ENCODE measurements around the gene WDFY1.

The WDFY1 gene

GRCh38 chr2:223981241-223981640, 36.1 kb upstream of the WDFY1 start:
- TF ChIP-seq, protein P1, sequence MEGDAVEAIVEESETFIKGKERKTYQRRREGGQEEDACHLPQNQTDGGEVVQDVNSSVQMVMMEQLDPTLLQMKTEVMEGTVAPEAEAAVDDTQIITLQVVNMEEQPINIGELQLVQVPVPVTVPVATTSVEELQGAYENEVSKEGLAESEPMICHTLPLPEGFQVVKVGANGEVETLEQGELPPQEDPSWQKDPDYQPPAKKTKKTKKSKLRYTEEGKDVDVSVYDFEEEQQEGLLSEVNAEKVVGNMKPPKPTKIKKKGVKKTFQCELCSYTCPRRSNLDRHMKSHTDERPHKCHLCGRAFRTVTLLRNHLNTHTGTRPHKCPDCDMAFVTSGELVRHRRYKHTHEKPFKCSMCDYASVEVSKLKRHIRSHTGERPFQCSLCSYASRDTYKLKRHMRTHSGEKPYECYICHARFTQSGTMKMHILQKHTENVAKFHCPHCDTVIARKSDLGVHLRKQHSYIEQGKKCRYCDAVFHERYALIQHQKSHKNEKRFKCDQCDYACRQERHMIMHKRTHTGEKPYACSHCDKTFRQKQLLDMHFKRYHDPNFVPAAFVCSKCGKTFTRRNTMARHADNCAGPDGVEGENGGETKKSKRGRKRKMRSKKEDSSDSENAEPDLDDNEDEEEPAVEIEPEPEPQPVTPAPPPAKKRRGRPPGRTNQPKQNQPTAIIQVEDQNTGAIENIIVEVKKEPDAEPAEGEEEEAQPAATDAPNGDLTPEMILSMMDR (IDR thresholded peaks at IDR 0.05; ENCODE audit: low read depth, low read length): no peak
- no peak overlapping the region for H3K4me3 ChIP-seq (ENCODE audit: low read depth, low read length)

- TF ChIP-seq, protein P1 (IDR thresholded peaks at IDR 0.05; ENCODE audit: low read depth, low read length): no peak
- H3K4me3 ChIP-seq (ENCODE audit: low read depth, low read length): no peak overlapping the region
Observed at GRCh38 chr2:223980803-223981202, 35.7 kb upstream of the WDFY1 start.

GRCh38 chr2:223980397-223980735, 35.2 kb upstream of the WDFY1 start:
- TF ChIP-seq, protein P1 (IDR thresholded peaks at IDR 0.05; ENCODE audit: low read depth, low read length): no peak
- H3K4me3 ChIP-seq (ENCODE audit: low read depth, low read length): no peak overlapping the region

DNA sequence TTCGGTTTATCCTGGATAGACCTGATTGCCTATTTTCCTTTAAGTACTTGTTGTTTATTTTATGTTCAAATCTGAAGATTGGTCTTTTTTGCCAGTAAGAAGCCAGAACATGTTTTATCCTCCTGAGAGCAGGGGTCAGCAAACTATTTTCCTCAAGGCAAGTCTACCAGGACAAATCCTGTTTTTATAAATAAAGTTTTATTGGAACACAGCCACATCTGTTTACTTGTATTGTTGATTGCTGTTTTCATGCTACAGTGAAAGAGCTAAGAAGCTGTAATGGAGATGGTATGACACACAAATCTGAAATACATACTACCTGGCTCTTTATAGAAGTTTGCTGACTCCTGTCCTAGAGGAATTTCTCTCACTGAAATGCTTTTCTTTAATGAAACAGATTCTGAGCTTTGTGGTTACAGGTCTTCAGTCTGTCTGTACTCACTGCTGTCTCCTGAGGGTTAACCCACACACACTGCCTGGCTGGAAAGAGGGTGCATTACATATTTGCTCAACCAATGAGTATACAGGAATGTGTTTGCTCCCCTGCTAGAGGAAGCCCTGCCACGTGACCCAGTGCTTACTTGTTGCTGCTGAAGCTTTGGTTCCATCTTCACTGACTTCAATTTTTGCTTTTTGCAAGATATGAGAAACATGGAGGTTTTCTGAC, 34.7 kb upstream of the WDFY1 start:
- H3K4me3 ChIP-seq (ENCODE audit: low read depth, low read length): no peak overlapping the region
- TF ChIP-seq, protein P1 (IDR thresholded peaks at IDR 0.05; ENCODE audit: low read depth, low read length): no peak

- no peak overlapping the region for H3K4me3 ChIP-seq (ENCODE audit: low read depth, low read length)
- TF ChIP-seq, protein P1 (IDR thresholded peaks at IDR 0.05; ENCODE audit: low read depth, low read length): no peak
Observed at GRCh38 chr2:223978451-223978850, 33.3 kb upstream of the WDFY1 start.

- no peak overlapping the region for H3K4me3 ChIP-seq (ENCODE audit: low read depth, low read length)
Observed at GRCh38 chr2:223976635-223977226, 31.6 kb upstream of the WDFY1 start.

DNA sequence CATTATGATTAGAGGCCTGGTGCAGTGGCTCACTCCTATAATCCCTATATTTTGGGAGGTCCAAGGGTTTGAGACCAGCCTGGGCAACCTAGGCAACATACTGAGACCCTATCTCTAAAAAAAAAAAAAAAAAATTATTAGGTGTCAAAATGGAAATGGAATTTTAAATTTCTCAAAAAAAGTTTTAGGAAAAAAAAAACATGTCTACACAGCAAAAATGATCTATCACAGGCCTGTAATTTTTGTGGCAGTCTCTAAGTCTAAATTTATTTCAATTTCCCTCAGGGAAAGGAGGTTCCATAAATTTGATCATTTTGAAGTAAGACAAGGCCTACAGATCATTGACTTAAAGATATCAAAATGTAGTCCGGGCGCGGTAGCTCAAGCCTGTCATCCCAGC, 28.5 kb upstream of the WDFY1 start:
- TF ChIP-seq, protein P1 (IDR thresholded peaks at IDR 0.05; ENCODE audit: low read depth, low read length): no peak
- H3K4me3 ChIP-seq (ENCODE audit: low read depth, low read length): no peak overlapping the region

More at GRCh38 chr2:223976635-223977226, 31.6 kb upstream of the WDFY1 start:
- TF ChIP-seq, protein P1 (IDR thresholded peaks at IDR 0.05; ENCODE audit: low read depth, low read length): no peak

All from WI38 (cell line).